Stimulated activated CD8-positive, alpha-beta memory T cell treated with anti-CD3 and anti-CD28 coated beads, Interleukin-4, amount 100 ng/mL, for 4 hours (primary cell): ENCODE measurements around the gene INSL3.
A peak's percentile ranks its signal among the peaks of the same experiment; 100 is the strongest.

ENCODE experiments used
- DNase-seq, 2 donors: peaks; one replicate each; pipeline ENCODE4 v3.0.0-alpha.2; 2020; ENCODE audit warnings: low read depth in 2 of 2, low spot score in 1 of 2

The INSL3 gene, protein sequence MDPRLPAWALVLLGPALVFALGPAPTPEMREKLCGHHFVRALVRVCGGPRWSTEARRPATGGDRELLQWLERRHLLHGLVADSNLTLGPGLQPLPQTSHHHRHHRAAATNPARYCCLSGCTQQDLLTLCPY

DNA sequence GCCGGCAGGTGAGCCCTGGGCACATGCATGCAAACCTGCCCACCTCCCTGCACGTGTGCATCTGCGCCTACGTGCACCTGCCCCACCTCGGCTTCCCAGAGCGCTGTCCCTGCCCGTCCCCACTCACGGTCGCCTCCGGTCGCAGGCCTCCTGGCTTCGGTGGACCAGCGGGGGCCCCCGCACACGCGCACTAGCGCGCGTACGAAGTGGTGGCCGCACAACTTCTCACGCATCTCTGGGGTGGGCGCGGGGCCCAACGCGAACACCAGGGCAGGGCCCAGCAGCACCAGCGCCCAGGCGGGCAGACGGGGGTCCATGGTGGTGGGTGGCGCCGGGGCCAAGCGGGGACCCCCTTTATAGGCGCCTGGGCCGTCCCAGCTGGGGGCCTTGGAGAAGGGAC lies at the start of gene INSL3:
TSS of gene INSL3 (minus strand) at position 330 of the 400 bp plus-strand sequence. CDS start at position 317, 13 bp downstream.
- DNase-seq: no peak

DNA sequence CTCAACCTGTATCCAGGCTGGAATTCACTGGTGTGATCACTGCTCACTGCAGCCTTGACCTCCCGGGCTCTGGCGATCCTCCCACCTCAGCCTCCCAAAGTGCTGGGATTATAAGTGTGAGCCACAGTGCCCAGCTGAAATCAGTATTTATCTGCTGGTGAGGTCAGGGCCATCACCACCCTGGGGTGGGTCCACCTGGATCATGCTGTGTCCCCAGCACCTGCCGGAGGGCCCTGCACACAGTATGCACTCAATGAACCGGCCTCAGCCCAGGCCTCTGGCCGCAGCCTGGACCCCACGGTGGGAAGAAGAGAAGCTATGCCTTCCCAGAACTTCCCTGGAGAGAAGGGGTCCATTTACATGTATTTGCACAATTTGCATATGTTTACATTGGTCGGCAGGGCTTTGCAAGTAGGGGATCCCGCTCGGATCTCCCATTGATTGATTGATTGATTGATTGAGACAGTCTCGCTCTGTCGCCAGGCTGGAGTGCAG lies 47.8 kb upstream of the INSL3 start:
- no peak for DNase-seq

DNA sequence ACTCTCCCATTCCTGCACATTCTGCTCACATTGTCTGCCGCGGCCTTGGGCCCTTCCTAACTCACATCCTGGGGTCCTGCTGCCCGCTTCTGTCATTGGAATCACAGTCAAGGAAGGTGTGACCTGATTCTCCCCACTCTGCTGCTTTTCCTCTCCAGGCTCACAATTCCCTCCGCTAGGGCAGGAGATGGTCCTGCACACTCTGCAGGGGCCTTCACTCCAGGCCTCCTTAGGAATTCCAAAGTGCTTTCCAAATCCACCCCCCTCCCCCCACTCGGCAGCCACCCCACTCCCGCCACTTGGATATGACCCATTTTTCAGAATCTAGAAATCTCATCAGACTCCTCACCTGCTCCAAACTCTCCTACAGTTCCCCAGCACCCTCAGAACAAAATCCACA lies 47.4 kb upstream of the INSL3 start:
- DNase-seq: no peak

DNA sequence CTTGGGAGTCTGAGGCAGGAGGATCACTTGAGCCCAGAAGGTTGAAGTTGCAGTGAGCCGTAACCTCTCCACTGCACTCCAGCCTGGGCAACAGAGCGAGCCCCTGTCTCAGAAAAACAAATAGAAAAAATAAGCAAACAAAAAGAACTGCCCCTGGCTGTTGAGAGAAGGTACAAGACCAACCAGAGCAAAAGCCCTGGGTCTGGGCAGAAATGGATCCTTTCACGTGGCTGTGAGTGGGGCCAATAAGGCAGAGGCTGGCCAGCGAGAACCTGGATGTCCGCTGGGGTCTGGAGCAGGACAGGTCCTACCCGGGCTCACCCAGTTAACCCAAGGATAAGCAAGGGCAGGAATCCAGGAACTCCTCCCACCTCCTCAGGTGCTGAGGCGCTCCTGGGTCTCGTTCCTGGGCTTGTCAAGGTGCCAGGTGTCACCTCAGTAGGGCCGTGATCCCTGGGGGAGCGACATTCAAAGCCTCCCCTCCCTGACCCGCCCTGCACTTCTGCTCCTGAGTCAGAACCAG lies 45.7 kb upstream of the INSL3 start:
- DNase-seq: no peak

DNA sequence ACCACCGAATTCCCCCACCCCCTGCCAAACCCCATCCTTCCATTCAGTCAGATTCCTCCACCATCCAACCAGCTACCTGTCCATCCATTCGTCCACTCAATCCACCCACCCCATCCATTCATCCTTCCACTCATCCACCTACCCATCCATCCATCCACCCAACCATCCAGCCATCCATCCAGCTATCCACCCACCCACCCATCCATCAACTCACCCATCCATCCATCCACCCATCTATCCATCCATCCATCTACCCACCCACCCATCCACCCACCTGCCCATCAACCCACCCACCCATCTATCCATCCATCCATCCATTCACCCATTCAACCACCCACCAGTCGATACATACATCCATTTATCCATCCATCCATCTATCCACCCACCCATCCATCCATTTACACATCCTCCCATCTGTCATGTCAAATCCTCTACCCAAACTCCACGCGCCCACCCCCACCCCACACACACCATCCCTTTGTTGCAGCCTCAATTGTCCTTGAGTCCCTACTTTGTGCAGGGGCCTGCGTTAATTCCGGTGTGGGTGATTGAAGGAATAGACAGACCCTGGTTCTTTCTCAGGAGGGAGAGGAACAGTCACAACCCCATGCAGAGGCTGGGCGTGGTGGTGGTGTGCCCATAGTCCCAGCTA lies 45.1 kb upstream of the INSL3 start:
- DNase-seq: no peak

DNA sequence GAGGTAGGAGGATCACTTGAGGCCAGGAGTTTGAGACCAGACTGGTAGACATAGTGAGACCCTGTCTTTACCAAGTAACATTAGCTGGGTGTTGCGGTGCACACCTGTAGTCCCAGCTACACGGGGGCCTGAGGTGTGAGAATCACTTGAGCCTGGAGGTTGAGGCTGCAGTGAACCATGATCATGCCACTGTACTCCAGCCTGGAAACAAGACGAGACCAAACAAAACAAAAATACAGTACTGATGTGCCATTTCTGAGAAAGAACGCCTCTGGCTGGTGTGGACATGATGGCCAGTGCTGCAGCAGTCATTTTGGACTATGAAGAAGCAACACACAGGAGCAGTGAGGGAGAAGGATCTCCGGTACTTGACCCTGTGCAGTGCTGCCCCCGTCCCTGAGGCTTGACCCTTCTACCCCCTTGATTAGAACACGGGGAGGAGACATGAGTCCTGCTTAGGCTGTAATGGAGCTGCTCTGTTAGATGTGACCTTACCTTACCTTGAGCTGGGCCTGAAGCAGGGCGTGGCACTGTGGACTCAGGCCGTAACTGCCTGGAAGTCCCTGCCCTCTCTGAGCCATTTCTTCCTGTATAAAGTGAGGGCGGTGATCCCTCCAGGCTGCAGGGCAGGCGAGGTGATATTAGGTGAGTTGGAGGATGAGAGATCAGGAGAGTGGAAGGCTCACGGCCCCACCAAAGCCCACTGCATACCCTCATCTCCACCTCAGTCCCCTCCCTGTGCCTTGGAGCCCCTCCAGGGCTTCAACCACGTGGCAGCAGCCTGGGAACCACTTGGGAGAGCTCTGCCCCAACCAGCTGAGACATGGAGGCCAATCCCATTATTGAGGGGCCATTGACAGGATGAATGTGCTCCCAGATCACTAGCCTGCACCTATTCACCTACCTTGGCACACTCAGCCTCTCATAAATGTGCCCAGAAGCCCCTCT lies 44.3 kb upstream of the INSL3 start:
- no peak for DNase-seq

DNA sequence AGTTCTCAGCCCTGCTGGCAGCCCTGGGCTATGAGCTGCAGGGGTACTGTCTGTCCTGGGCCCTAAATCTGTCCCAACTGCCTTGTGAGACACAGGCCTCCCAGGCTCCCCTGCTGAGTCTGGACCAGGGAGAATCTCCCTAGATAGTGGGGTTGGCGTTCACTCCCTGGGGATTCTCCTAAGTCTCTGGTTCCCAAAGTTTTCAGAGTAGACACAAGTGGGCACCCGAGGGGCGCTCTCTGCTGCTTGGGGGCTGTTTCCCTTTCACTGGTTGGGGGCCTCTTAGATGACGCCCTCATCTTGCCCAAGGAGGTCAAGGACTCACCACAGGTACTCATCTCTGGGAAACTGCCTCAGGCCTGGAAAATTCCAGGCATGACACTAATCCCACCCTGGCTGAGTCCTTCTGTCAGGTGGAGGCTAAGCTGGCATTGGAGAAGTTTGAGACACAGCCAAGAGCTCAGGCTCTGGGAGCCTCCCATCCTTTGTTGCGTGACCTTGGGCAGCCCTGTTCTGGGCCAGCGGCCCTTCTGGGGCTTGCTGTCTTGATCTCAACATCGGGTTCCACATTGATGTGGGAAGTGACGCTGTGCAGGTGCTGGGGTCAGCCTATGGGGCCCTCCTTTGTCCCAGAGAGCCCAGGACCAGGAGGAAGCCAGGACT lies 42.3 kb upstream of the INSL3 start:
- no peak for DNase-seq

DNA sequence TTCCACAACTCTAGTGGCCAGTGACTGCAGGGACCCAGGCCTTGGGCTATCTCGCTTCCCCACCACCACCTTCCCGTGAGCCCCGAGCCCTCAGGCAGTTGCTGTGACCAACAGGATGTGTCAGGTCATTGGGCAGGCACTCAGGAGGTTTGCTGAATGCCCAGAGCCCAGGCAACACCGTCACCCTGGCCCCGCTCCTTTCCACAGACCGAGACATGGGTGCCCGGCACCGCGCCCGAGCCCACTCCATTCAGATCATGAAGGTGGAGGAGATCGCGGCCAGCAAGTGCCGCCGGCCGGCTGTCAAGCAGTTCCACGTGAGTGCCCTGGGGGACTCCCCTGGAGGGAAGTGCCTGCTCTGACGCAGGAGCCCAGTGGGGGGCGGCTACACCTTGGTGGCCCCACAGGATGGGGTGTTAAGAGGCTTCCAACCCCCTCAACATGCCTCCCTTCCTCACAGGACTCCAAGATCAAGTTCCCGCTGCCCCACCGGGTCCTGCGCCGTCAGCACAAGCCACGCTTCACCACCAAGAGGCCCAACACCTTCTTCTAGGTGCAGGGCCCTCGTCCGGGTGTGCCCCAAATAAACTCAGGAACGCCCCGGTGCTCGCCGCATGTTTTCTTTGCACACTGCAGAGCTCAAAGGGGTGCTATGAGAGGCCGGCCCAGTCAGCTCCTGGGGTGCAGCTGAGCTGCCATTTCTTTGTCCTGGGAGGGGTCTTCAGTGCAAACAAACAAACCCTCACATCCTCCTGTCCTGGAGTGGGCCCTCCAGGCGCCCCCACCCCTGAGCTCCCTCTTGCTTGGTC lies 41.6 kb upstream of the INSL3 start:
- no peak for DNase-seq

DNA sequence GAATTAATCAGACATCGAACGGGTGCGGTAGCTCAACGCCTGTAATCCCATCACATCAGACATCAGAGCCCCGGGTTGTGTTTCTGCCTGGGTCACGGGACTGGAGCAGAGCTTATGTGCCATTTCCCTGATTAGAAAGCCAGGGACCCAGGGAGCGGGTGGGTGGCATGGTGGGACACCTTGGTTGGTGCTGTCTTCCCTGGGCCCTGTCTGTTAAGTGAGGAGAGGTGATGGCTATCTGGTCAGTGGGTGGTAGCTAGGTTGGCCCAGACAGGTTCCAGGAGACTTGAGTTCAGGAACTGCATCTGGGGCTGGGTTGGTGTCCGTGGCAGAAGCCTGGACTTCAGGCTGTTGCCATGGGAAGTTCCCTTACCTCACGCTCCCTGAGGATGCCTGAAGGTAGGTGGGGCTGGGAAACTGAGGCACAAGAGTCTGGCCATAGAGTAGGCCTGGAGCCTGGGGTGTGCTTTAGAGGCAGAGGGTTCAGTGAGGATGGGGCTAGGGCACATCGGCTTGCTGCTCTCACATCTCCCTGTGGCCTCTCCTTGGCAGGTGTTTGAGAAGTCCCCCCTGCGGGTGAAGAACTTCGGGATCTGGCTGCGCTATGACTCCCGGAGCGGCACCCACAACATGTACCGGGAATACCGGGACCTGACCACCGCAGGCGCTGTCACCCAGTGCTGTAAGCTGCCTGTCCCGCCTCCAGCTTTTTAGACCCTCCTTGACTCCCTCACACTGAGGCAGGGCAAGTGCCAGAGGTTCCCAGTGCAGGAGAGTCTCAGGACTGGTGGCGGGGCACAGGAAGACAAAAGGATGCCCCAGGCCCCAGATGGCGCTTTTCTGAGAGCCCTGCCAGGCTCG lies 40.5 kb upstream of the INSL3 start:
- no peak for DNase-seq

DNA sequence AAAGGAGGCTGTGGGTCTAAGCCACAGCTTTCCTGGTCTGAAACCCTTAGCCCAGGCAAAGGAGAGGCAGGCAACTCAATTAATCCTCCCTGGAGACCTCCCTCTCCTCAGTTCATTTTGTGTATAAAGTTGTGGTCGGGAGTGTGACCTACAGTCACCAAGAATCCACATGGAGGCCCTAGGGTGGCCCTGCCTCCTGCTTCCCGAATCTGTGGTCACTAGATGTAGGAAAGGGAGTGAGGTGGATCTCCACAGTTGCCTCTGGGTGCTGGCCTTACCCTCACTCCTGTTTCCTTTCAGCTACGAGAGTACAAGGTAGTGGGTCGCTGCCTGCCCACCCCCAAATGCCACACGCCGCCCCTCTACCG lies 39.7 kb upstream of the INSL3 start:
- DNase-seq: no peak

DNA sequence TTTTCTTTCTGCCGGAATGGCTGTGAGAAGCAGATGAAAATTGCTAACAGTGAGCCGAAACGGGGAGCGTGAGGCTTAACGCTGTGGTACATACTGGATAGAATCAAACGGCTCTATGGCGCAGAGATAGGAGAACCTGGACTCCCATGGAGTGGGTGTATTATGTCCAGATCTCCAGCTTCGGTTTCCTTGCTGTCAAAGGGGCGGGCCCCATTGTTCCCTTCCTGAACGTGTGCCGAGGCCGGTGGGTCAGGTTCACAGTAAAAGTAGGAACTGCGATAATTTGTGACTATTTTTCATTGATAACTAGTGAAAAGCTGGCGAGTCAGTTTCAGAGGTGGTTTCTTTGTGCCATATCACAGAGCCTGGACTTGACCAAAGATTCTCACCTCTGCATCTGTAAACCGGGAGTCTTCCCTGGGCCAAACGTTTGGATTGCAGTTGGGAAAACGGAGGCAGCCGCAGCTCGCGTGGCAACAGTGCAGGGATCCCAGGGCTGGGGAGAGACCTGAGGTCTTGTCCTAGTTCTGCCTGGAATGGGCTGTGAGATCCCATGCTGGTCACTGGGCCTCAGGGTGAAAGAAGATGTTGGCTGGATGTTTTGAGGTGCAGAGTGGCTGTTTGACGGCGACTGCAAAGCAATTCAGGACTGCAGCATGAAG lies 39.1 kb upstream of the INSL3 start:
- no peak for DNase-seq

DNA sequence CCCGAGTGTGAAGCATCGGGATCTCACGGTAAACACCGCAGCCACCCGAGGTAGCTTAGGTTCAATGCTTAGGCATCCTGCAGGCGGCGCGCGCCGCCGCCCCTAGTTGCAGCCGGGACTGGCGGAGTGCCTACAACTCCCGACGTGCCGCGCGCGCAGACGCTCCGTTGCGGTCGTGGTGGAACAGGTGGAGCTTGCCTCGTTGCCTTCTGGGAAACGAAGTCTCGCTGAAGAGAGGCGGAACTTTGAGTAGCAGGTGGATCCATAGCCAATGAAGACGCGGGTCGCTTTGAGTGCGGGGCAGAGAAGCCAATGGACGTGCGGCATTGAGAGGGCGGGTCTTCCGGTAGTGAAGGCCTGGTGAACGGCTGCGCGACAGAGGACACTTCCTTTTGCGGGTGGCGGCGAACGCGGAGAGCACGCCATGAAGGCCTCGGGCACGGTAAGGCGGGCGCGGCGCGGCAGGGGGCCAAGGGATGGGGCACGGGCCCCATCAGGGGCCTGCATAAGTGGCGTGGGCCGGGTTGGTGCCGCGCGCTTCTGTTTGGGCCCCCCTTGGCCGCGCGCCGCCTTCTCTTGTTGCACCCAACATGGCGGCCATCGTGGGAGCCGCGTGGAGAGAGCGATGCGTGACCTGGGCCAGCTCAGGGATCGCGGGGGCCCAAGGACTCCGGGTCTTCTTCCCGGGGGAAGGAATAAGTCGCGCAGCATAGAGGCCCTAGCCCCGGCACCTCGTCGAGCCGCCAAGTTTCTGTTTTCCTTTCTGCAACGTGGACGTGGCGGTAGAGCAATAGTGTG lies 38.4 kb upstream of the INSL3 start, which contains the start of gene RPL18A:
TSS of gene RPL18A (plus strand) at position 378 of the 798 bp plus-strand sequence. CDS start at position 425, 47 bp downstream.
- peak; percentile 94 to 99 for DNase-seq

DNA sequence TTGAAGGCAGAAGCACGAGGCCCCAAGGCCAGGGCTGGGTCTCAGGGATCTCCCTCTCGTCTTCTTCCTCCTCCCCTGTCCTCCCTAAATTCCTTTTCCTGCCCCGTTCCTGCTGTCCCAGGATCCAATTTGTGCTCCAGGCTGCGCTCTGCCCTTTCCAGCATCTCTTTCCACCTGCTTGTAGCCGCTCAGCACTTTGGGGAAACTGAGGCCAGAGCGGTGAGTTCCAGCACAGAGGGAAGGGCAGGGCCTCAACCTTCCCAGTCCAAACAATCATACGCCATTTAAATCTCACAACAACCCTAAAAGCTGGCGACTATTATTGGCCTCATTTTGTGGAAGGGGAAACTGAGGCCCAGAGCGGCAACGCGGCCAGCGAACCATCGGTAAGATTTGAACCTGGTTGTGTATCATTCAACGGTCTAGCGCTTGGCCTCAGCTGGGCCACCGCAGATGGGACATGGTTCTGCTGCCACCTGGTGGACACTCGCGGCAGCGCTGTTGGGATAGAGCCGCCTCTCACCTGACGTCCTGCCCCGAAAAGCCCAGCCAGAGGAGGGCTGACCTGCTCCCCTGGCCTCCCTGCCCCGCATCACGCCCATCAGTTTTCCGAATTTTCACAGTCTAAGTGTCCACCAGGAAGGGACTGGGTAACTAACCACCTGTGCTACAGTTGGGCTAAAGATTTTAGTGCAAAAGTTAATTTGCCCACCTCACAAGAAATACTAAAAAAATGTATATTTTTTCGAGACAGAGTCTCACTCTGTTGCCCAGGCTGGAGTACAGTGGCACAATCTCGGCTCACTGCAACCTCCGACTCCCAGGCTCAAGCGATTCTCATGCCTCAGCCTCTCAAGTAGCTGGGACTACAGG lies 34.2 kb upstream of the INSL3 start:
- DNase-seq: peak; percentile 75 to 93

DNA sequence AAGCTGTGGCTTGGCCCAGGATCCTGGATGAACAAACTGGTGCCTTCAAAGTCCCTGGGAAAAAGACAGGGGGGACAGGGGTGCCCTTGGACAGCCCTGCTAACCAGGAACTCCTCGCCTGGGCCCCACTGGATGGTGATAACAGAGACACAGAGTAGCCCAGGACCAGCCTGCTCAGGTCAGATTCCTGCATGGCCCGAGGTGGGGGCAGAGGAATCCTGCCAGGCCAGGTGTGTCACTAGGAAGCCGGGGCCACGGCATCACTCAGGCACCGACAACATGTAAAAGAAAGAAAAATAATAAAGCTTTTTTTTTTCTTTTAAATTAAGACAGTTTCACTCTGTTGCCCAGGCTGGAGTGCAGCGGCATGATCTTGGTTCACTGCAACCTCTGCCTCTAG lies 32.7 kb upstream of the INSL3 start:
- no peak for DNase-seq

DNA sequence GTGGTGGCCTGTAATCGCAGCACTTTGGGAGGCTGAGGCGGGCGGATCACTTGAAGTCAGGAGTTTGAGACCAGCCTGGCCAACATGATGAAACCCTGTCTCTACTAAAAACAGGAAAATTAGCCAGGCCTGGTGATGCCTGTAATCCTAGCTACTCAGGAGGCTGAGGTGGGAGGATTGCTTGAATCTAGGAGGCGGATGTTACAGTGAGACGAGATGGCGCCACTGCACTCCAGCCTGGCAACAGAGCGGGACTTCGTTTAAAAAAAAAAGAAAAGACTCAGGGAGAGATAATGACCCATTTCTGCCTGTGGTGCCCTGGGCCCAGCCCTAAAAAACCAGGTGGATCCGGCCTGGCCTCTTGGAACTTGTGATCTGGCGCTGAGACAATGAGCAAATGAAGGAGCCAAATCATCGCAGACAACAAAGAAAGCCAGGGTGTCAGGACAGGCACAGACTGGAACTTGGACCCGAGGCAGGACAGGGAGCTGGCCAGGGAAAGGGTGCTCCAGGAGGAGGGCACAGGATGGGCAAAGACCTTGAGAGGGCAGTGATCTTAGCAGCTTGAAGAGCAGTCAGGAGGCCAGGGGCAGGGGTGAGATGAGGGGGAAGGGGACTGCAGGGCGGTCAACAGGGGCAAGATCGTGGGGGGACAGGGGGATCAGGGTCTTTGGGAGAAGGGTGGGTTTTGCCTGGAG lies 27.4 kb upstream of the INSL3 start:
- no peak for DNase-seq
